Measurements from ENCODE around the gene REN.

GRCh38 chr1:204155881-204156280, 10.3 kb downstream of the REN start:
- no peak for TF ChIP-seq CTCF (IDR thresholded peaks at IDR 0.05)
- TF ChIP-seq POLR2A (IDR thresholded peaks at IDR 0.05) = no peak
- TF ChIP-seq EP300 (IDR thresholded peaks at IDR 0.05) = no peak

All from ovary (tissue), 3 donors.